AG04450 (cell line): ENCODE measurements around the gene SAMD13. TPM values are rescaled to one million over a fixed set of nuclear protein-coding genes. Genes with fewer than 3 reads are reported as not detected.

Experiments
- CTCF ChIA-PET: fragments of 300-600, 350-600 bp; formaldehyde crosslinking; extraction: SDS; loops from one replicate; lab custom pipeline; 2022; ENCODE audit warnings: antibody characterized with exemption, inconsistent platforms; lab: Charles Lee
- POLR2A ChIA-PET: fragments of 350-600 bp; formaldehyde crosslinking; extraction: SDS; loops from one replicate; lab custom pipeline; 2021; ENCODE audit warnings: antibody characterized with exemption, inconsistent platforms; lab: Yijun Ruan, JAX
- DNase-seq: peaks from one replicate; pipeline ENCODE4 v3.0.0-alpha.2; 2011; ENCODE audit warnings: low read depth, low spot score
- H3K27ac ChIP-seq: one replicate; pipeline ENCODE4 v1.5.1; 2012; ENCODE audit warnings: low read depth, low read length, control low read depth
- H3K27me3 ChIP-seq: one replicate; pipeline ENCODE4 v1.6.0; 2012; ENCODE audit warnings: low read length; ENCODE audit not compliant: control insufficient read depth, insufficient read depth
- H3K4me3 ChIP-seq: 2 replicates; pipeline ENCODE4 v1.5.1; 2011; ENCODE audit warnings: mild to moderate bottlenecking, low read depth, low read length, control low read depth
- H3K9me3 ChIP-seq: 2 replicates; pipeline ENCODE4 v1.5.1; 2012; ENCODE audit warnings: low read length; ENCODE audit not compliant: control insufficient read depth, insufficient read depth
- polyA plus RNA-seq: library from polyadenylated mRNA; depleted of rRNA; stranded (reverse); fragments of >200 nt; gene quantifications from 2 replicates; pipeline ENCODE4 v1.2.3, GENCODE V29; 2011
- TF ChIP-seq, protein P1 (sequence below): IDR thresholded peaks from 2 replicates; pipeline ENCODE4 v1.5.1; 2011; ENCODE audit warnings: low read depth, low read length, control low read depth, inconsistent platforms

Gene SAMD13
- polyA plus RNA-seq, 1 experiment = 1.0 TPM

DNA sequence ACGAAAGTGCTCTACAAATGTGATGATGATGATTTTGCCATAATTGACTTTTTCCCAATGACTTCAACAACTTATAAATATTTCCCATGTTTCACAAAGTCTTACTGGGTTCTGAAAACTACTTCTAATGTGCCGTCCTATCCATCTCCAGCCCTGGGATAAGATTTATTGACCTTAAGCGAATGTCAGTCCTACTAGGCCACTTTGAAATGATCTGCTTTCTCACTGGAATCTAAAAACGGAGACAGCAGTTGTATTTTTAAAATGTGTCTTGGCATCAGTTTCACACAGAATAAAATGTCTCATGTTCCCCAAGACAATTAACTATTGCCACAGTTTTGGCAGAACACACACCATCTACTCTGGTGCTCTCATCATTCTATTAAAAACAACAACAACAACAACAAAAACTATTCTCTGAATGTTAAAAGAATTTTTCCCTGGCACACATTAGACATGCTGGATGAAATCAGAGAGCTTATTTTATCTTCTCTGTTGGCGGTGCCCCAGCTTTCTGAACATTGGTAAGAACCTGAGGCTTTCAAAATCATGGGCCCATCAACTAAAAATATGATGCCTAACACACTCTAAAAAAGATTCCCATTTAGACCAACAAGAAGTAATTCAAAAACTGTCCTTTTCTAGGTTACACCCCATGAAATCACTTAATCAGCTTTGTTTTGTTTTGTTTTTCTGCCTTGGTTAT, 73.6 kb downstream of the SAMD13 start:
- ChIA-PET POLR2A (no interaction called here), CTCF (no interaction called here)
- TF ChIP-seq, protein P1, sequence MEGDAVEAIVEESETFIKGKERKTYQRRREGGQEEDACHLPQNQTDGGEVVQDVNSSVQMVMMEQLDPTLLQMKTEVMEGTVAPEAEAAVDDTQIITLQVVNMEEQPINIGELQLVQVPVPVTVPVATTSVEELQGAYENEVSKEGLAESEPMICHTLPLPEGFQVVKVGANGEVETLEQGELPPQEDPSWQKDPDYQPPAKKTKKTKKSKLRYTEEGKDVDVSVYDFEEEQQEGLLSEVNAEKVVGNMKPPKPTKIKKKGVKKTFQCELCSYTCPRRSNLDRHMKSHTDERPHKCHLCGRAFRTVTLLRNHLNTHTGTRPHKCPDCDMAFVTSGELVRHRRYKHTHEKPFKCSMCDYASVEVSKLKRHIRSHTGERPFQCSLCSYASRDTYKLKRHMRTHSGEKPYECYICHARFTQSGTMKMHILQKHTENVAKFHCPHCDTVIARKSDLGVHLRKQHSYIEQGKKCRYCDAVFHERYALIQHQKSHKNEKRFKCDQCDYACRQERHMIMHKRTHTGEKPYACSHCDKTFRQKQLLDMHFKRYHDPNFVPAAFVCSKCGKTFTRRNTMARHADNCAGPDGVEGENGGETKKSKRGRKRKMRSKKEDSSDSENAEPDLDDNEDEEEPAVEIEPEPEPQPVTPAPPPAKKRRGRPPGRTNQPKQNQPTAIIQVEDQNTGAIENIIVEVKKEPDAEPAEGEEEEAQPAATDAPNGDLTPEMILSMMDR = no peak
- DNase-seq = no peak
- Histone ChIP-seq H3K27me3 (no peaks in the 10 kb centered on the region), H3K4me3 (no peak overlapping the region), H3K27ac (no peak overlapping the region), H3K9me3 (no peaks in the 10 kb centered on the region)

DNA sequence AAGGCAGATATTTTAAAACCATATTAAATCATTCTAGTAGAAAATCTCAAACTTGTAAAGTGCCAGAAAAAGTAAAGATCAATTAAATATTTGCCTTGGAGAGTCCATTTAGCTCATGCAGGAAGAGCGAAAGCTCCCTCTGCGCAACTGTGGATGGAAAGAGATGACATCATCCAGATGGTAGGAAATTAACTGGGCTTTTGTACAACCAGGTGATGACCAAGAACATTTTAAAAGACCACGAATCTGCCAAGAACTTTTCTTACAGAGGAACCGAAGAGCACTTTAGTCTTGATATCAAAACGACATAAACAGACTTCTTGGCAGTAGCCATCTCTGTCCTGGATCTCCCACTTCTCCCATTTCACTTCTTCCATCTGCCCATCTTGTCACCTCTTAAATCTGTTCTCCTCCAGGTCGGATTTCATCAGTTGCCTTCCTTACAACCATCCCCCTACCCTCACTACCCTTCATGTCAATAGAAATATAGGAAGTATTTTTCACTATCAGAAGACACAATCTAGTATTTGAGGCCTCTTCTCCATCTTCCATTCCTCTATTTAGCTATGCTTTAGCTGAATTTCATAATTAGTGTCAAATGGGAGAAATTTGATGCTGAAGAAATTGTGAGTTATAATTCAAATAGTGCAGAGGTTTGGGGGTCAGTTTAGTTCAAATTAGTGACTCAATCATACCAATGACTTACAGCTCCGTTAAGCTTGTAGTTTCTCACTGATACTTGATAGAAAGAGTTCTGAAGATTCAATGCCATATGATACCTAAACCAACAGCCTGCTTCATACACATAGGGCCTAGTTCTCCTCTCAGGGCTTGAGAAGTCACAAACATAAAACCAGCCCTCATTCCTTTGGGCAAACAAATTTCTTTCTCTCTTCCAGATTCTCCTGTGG, 74.7 kb downstream of the SAMD13 start:
- no peak overlapping the region for H3K4me3 ChIP-seq
- CTCF ChIA-PET = interaction anchor here (0.6 to 0.8 kb wide), 3 partner anchors 13 to 444 kb away, joined by 3 to 5 read pairs (median 3); no protein-coding TSS in a partner anchor
- H3K9me3 ChIP-seq = no peaks in the 10 kb centered on the region
- TF ChIP-seq, protein P1 = no peak
- POLR2A ChIA-PET = interaction anchor here (1.0 kb wide), 1 partner anchor 36 kb away, joined by 3 read pairs; no protein-coding TSS in a partner anchor
- no peak for DNase-seq
- H3K27ac ChIP-seq = no peak overlapping the region
- no peaks in the 10 kb centered on the region for H3K27me3 ChIP-seq

DNA sequence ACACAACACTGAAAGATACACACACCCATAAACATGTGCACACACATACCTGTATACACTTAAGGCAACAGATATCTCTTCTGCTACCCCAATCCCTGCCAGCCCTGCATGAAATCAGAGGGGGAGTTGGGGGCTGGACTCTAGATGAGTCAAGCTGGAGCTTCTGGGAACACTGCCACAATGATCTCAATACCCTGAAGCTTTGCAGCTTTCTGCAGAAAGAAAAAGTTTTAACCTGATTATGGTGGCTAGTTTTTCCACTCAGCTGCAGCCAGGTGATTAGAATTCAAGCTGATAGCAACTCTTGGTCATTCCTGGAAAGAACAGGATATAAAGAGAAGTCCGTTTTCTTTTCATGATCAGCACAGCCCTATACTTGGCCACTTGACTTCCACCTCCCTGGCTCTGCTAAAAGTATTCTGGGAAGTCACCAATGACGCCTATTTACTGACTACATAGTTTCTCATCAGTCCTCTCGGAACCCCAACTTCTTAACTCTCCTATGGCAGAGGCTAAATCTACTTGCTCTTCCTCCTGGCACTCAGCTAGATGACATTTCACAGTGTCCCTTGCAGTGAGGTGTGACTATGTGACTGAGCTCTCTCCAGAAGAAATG, 76.1 kb downstream of the SAMD13 start:
- ChIA-PET POLR2A (interaction anchor here (0.6 to 1.4 kb wide), 3 partner anchors 12 to 75 kb away, joined by 3 to 5 read pairs (median 4); no protein-coding TSS in a partner anchor), CTCF (interaction anchor here (0.8 kb wide), 1 partner anchor 446 kb away, joined by 3 read pairs; no protein-coding TSS in a partner anchor)
- TF ChIP-seq, protein P1 = no peak
- Histone ChIP-seq H3K4me3 (no peak overlapping the region), H3K27me3 (no peaks in the 10 kb centered on the region), H3K9me3 (no peaks in the 10 kb centered on the region), H3K27ac (no peak overlapping the region)
- DNase-seq = peak; percentile 37

DNA sequence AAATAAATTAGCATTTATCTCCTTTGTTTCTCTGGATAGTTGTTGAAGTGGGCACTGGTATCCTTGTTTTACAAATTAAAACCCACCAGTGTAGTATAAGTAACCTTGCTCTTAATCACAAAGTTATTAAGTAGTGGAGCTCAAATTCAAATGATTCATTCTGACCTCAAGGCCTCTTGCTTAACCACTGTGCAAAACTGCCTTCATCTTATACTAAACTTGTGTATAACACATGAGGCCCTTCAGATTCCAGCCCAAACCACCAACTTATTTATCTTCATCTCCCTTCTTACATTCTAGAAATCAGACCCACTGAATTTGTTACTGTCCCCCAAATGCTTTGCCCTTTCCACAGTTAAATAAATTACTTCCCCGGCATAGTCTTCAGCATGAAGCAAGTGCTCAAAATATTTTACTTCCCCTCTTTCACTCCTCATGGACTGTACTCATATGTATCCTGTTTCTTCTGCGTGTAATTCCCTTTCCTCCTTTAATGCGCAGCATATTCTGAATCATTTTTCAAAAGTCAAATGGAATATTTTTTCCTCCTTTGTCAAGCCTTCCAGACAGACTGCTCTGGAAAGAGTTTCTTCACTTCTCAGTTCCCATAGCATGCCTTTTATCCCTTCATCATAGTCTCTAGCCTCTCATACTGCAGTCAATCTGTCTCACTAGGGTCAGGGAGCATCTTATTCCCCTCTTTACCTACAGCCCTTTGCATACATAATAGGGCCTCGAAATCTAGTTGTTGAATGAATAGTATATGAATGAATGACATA, 77.8 kb downstream of the SAMD13 start:
- ChIA-PET POLR2A (interaction anchor here (0.7 to 1.6 kb wide), 4 partner anchors 9 to 81 kb away, joined by 3 to 9 read pairs (median 6); no protein-coding TSS in a partner anchor), CTCF (interaction anchor here (0.8 kb wide), 1 partner anchor 54 kb away, joined by 3 read pairs; no protein-coding TSS in a partner anchor)
- DNase-seq = peak; percentile 66

More for the DNA sequence above, 77.8 kb downstream of the SAMD13 start:
- Histone ChIP-seq H3K27ac (no peak overlapping the region), H3K9me3 (no peaks in the 10 kb centered on the region), H3K27me3 (no peaks in the 10 kb centered on the region), H3K4me3 (no peak overlapping the region)
- TF ChIP-seq, protein P1 = no peak
